ENCODE data around the gene TSN. TPM values are rescaled to one million over a fixed set of nuclear protein-coding genes. Genes with fewer than 3 reads are reported as not detected.

Gene TSN
- total RNA-seq, 1 experiment from 2014 or later: 87.3 TPM

- TF ChIP-seq ARID4B (CRISPR knock-in tag; IDR thresholded peaks at IDR 0.05; ENCODE audit: borderline replicate concordance): no peak
- no peak for TF ChIP-seq GRHL2 (CRISPR knock-in tag; IDR thresholded peaks at IDR 0.05; ENCODE audit: insufficient replicate concordance, severe bottlenecking)
- no peak for TF ChIP-seq MLX (CRISPR knock-in tag; IDR thresholded peaks at IDR 0.05)
- no peak for TF ChIP-seq ZBTB21 (CRISPR knock-in tag; IDR thresholded peaks at IDR 0.05; ENCODE audit: borderline replicate concordance)
Observed at GRCh38 chr2:121791801-121792221, 36.4 kb downstream of the TSN start (continued).

- CTCF ChIA-PET: interaction anchor here (1.4 kb wide), 1 partner anchor 18 kb away, joined by 3 read pairs; no protein-coding TSS in a partner anchor
- Mint-ChIP-seq H3K4me1 (peaks cover 49% of the 10 kb centered on the region), H3K27ac (0 out of 2 replicates have a peak overlapping the region, but pooled peaks have one; percentile 19), H3K9me3 (peaks cover 8% of the 10 kb centered on the region), H3K4me3 (no peak overlapping the region), H3K36me3 (peaks cover 2% of the 10 kb centered on the region), H3K27me3 (ENCODE audit: low read depth) (no peaks in the 10 kb centered on the region)
- no peak for DNase-seq (ENCODE audit: low spot score)
- TF ChIP-seq USF1 (CRISPR knock-in tag; IDR thresholded peaks at IDR 0.05): no peak
- no peak for TF ChIP-seq CTCF (IDR thresholded peaks at IDR 0.05)
- no peak for TF ChIP-seq ZNF121 (CRISPR knock-in tag; IDR thresholded peaks at IDR 0.05)
- TF ChIP-seq GTF2I (CRISPR knock-in tag; conservative IDR thresholded peaks at IDR 0.05): no peak
- POLR2A ChIA-PET: no interaction called here
- no peak for ATAC-seq
Observed at GRCh38 chr2:121793816-121794215, 38.4 kb downstream of the TSN start.

GRCh38 chr2:121794233-121794632 is 38.8 kb downstream of the TSN start:
- Mint-ChIP-seq H3K9me3 (0 out of 2 replicates have a peak, but pooled peaks cover 6% of the 10 kb centered on the region), H3K36me3 (no peaks in the 10 kb centered on the region), H3K4me3 (no peak overlapping the region), H3K4me1 (peaks cover 48% of the 10 kb centered on the region), H3K27me3 (ENCODE audit: low read depth) (no peaks in the 10 kb centered on the region), H3K27ac (no peak overlapping the region)
- ChIA-PET CTCF (interaction anchor here (1.4 kb wide), 1 partner anchor 17 kb away, joined by 3 read pairs; no protein-coding TSS in a partner anchor), POLR2A (no interaction called here)
- ATAC-seq (no peak), DNase-seq (ENCODE audit: low spot score) (no peak)
- TF ChIP-seq NR2C2 (CRISPR knock-in tag; IDR thresholded peaks at IDR 0.05): no peak
- TF ChIP-seq ZNF232 (CRISPR knock-in tag; IDR thresholded peaks at IDR 0.05): no peak
- TF ChIP-seq HMGA2 (CRISPR knock-in tag; IDR thresholded peaks at IDR 0.05): no peak
- TF ChIP-seq ZNF121 (CRISPR knock-in tag; IDR thresholded peaks at IDR 0.05): no peak
- TF ChIP-seq GTF2I (CRISPR knock-in tag; conservative IDR thresholded peaks at IDR 0.05): no peak
- TF ChIP-seq JUN (CRISPR knock-in tag; IDR thresholded peaks at IDR 0.05): no peak
- no peak for TF ChIP-seq NR1H2 (CRISPR knock-in tag; IDR thresholded peaks at IDR 0.05)
- TF ChIP-seq USF1 (CRISPR knock-in tag; IDR thresholded peaks at IDR 0.05): no peak
- no peak for TF ChIP-seq ZNF512 (CRISPR knock-in tag; IDR thresholded peaks at IDR 0.05; ENCODE audit: borderline replicate concordance)
- TF ChIP-seq ZMAT4 (CRISPR knock-in tag; IDR thresholded peaks at IDR 0.05): no peak
- no peak for TF ChIP-seq FOXK1 (CRISPR knock-in tag; IDR thresholded peaks at IDR 0.05)
- TF ChIP-seq E2F5 (CRISPR knock-in tag; IDR thresholded peaks at IDR 0.05): no peak
- no peak for TF ChIP-seq PRRX2 (CRISPR knock-in tag; IDR thresholded peaks at IDR 0.05)
- TF ChIP-seq PREB (CRISPR knock-in tag; IDR thresholded peaks at IDR 0.05; ENCODE audit: borderline replicate concordance): no peak

All from WTC11 (cell line).